NCI-H146 (cell line): Measurements from ENCODE around the gene MARCHF6.
A peak's percentile ranks its signal among the peaks of the same experiment; 100 is the strongest.
"Not testable (repeated sequence)": the region's sequence is repeated elsewhere in the genome, so short reads cannot be mapped to it uniquely, and the experiment has no call there.

Source experiments
- DNase-seq: peaks from one replicate; lab custom pipeline; 2025; lab: John Stamatoyannopoulos, UW

MARCHF6 gene

DNA sequence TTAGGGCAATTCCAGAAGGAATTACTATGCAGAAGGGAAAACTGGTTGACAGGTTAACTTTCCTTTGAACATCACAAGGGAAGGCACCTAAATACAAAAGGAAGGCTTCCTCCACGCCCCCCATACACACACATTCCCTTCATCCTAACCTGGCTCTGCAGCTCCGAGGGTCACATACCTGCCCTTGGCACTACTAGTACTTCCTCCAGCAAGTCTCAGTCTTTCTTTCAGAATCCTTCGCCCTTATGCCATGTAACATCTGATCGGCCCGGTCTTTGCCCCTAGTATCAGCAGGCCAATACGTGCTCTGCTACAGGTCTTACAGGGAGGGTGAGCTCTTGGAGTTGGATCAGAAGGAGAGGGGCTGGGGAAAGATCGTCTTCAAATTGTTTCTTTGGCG lies 1.6 kb upstream of the MARCHF6 start:
- DNase-seq, result peak; percentile 14

DNA sequence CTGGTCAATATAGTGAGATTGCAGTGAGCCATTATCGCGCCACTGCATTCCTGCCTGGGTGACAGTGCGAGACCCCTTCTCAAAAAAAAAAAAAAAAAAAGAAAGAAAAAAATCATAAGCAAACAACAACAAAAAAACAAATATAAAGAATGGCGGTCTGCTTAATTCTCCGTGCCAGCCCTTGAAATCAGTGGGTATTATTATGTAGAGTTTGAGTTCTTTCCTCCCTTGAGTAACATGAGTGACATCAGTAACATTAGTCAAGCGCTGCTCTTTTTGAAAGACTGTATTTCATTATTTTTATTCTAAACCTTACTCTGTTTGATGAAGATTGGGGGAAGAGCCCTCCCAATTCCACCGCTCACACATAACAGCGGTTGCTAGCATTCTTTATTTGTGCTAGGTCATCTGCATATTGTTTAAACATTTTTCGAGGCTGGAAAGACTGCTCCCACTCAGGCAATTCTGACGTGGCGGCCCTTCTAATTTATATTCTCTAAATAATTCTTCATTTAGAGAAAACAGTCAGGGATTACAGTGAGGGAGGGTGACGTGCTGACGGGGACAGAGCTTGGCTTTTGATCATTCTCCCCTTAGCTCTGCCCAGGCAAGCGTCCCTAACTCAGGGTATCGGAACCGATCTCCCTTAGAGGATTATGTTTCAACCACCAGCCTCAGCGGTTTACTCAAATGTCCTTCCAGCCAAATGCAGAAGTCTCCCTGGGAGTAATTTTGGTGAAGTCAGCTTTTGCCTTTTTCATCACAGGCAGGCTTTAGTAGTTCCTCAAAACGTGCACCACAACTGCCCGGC lies 860 bp upstream of the MARCHF6 start:
- DNase-seq, result peak; percentile 64

DNA sequence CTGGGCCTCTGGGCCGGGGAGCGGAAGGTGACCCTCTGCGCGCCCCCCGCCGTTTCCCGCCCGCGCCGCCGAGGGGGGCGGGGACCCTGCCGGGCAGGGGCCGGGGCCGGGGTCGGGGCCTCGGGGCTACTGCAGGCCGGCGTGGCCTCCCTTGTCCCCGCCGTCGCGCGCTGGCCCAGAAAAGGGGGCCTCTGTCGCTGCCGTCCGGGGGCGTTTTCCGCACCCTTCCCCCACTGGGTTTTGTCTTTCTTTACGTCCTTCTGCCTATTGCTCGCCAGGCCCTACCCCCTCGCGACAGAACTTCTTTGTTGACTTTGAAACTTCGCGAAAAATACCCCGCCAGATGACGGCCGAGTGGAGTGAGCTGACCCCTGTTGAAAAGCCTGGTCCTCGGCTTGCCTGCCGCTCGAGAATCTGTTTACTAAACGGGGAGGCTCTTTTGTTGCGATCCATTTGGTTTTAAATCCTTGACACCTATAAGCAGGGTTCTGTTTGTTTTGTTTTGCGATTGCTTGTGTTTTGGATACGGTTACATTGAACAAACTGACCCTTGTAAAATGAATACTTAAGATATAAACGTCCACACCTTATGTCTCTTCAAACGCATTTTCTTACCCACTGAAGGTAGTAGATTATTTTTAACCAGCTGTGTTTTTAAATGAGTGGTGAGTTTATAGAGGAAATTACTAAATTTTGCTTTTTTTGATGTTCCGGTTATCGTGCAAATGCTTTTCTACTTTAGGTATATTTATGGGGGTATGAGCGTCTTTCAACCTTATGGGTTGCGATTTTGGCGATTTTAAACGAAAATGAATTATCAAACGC lies 765 bp downstream of the MARCHF6 start:
- peak; percentile 56 for DNase-seq

DNA sequence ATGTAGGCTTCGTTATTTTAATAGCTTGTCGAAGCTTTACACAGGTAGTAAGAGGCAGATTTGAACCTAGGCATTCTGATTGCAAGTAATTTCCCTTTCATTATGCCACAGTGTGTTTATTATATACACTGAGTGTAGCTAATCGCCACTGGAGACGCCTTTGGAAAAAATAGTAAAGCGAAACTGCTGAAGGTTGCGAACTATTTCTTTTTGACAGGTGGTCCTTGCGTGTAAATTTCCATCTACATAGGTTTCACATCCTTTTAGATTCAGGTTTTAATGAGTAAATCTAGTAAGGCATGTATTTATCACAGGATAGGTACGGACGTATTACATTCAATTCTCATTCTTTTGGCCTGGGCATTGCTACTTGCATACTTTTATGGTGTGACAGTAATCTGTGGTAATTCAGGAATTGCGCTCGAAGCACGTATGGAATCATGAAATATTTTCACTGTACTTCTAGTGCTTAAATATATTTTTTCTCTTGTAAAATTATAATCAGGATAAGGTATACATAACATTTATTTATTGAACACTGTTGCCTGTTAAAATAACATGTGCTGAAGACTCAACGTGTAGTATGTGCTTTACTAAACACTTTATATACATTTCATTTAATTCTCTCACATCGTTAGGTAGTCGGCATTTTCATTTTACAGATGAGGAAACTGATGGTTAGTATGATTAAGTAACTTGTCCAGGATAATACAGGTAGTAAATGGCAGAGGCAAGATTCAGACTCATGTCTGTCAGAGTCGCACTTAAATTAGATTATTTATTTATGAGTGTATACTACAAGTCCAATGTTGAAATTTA lies 1.8 kb downstream of the MARCHF6 start:
- DNase-seq, result peak; percentile 37

DNA sequence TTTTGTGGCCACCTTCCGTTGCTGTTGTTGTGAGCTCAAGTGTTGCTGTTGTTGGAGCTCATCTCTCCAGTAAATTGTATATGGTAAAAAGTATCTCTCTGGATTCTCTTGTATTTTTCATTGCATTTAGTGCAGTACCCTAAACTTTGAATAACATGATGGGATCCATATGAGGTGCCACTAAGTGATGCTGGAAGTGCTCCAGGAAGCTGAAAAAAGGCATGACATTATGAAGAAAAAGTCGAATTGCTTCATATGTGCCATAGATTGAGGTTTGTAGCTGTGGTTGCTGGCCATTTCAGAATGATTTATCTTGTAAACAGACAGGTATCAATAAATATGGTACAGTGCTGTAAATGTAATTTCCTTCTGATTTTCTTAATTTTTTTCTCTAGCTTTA lies 5.5 kb downstream of the MARCHF6 start:
- DNase-seq, result no peak

DNA sequence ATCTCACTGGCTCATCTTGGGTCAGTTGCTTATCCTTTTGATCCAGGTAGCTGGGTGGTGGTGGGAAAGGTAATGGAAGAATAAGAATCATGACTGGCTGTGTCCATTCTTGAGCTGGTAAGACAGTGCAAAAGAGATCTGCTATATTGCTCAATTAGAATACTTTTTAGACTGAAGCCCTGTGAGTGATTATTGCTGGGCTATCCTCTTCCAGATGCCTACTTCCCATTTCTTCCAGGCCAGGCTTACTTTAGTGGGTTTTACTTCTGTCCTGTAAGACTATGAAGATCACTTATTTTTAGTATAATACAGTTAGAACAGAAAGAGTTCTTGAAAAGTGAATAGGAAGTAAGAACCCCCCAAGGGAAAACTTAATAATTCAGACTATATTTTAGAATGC lies 7.2 kb downstream of the MARCHF6 start:
- no peak for DNase-seq

DNA sequence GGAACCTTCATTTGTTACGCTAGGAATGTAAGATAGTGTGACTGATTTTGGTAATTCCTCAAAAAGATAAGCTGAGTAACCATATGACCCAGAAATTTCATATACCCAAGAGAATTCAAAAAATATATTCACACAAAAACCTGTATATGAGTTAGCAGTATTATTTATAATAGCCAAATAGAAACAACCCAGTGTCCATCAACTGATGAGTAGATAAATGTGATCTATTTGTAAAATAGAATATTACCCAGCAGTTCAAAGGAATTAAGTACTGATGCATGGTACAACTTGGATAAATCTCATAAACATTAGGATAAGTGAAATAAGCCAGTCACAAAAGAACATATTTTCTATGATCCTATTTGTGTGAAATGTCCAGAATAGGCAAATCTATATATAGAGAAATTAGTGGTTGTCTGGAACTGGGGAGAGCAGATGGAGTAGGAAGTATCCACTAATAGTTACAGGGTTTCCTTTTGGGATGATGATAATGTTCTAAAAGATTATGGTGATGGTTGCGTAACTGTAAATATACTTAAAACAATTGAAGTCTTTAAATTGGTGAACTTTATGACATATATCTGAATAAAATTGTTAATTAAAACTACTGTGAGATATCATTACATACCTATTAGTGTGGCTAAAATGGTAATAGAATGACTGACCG lies 10.2 kb downstream of the MARCHF6 start:
- DNase-seq, result no peak

DNA sequence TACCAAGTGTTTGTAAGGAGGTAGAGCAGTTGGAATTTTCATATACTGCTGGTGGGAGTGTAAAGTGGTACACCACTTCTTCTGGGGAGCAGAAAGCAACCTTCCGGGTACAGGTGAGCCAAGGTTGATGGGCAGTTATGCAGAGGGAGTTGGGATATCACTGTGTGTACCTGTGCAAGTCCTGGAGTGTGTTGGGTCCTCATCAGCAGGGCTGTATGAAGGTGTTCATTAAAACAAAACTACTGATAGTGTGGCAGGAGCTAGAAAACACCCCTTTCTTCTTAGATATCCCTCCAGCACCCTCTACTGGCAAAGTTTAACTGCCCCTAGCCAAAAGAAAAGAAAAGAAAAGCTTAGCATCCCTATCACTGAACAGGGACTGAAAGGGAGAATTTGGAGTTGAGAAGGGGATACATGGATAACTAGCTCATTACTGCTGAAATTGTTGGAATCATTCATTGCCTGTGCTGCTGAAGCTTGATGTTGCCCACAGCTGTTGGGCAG lies 10.7 kb downstream of the MARCHF6 start:
- peak; percentile 19 for DNase-seq

DNA sequence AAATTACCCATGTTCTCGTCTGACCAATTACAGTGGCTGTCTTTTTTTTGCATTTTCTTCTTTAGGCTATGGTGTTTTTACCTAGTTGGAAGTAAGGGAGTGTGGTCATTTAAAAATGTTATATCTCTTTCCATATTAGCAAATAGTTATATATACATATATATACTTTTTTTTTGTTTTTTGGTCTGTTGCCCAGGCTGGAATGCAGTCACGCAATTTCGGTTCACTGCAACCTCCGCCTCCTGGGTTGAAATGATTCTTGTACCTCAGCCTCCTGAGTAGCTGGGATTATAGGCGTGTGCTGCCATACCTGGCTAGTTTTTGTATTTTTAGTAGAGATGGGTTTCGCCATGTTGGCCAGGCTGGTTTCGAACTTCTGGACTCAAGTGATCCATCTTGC lies 12.3 kb downstream of the MARCHF6 start:
- DNase-seq, result no peak

DNA sequence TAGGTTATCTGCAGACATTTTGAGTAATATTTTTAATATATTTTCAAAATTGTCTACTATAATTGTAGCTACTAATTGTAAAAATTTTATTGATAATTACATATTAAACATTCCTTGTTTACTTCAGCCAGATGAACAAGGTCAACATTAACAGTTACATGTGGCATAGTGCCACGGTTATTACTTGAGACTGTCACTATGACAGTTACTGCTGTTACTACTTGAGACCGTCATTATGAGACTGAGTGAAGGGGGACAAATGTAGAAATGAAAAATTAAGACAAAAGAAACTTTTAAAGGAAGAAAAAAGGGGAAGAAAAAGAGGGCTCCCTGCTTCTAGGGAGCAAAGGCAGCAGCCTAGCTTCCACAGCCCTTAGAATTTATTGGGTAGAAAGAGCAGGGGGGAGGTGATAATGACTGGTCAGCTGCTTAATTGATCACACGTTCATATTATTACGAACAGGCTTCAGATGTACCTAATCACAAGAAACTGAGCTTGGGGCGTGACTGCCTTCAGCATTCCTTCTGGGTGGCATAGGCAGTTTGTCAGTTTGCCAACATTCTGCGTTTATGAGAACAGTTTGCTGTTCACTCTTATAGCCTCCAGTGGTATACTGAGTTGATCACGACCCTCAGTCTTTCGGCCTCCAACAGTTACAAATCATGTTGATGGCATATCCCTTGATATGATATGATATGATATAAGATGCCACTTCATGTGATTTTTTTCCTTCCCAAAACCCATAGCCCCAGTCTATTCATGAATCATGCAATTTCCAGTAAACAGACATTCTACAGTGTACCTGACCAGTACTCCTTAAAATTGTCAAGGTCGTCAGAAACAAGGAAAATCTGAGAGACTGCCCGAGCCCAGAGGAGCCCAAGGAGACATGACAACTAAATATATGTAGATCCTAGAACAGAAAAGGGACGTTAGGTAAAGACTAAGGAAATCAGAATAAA lies 13.1 kb downstream of the MARCHF6 start:
- no peak for DNase-seq

DNA sequence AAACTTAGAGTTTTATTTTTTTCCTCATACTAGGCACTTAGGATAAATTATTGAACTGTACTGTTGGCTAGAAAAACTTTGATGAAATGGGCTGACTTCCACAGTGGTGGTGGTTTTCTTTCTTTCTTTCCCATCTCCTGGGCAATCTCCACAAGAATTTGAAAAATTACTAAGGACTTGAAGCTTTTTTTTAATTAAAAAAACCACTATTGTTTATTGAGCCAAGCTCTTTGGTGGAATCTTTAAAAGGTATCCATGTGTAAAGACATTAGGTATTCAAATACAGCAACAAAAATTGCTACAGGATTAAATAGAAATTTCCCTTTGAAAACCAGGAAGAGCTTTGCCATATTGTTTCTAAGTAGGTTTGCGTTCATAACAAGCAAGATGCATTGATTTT lies 14.1 kb downstream of the MARCHF6 start:
- no peak for DNase-seq

DNA sequence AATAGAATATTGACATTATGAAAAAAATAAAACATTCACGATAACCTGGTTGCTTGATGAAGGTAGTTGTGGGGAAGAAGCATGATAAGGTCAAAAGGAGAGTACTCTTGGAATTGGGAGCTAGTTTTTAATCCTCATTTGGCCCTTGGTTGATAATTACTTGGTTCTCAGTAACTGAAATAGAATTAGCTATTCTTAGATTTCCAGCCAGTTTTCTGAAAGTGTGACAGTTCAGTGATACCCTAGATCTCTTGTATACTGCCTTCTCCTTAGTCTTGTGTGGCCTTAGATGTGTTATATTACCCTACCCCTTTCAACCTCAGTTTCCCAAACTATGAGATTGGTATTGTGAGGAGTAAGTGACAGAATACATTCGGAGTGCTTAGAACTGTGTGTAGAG lies 17.4 kb downstream of the MARCHF6 start:
- DNase-seq, result no peak

DNA sequence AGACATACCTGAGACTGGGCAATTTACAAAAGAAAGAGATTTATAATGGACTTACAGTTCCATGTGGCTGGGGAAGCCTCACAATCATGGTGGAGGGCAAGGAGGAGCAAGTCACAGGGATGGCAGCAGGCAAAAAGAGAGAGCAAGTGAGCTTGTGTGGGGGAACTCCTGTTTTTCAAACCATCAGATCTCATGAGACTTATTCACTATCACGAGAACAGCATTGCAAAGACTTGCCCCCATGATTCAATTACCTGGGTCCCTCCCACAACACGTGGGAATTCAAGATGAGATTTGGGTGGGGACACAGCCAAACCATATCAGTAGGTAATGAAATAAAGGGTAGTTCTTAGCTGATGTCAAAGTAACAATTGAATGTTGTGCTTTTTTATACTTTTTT lies 17.9 kb downstream of the MARCHF6 start:
- not testable (repeated sequence) for DNase-seq

DNA sequence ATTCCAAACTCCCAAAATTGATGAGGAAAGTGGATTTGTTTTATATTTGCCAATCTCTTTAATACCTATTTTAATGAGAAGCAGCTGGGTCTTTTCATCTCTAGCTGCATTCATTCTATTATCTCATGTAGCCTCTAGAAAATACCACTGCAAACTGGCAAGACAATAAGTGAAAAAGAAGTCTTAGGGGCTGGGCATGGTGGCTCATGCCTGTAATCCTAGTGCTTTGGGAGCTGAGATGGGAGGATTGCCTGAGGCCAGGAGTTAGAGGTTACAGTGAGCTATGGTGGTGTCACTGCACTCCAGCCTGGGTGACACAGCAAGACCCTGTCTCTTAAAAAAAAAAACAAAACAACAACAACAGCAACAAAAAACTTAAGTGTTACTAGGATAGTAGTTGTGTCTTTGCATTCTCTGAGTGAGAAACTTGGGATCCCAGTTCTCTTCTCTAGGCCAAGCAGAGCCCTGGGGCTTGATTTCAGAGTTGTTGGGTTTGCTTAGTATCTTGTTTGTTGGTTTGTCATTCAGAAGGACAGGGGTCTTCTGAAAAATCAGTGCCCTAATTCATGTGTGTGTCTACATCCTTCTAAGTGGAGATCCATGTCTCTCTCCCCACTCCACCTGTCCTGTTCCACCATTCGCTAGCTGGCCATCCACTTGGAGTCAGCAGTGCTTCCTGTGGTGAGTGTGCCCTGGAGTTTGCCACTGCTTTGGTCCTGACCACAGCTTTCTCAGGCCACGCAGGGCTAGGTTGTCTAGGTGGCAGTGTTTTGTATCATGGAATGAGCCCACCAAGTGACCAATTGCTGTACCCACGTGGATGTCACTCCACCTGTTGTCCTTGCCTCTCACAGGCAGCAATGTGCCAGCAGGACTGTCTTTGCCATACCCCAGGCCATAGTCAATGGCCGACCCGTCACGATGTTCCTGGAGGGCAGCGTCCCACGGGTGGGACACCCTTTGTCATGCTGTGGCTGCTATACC lies 19.5 kb downstream of the MARCHF6 start:
- DNase-seq, result no peak

DNA sequence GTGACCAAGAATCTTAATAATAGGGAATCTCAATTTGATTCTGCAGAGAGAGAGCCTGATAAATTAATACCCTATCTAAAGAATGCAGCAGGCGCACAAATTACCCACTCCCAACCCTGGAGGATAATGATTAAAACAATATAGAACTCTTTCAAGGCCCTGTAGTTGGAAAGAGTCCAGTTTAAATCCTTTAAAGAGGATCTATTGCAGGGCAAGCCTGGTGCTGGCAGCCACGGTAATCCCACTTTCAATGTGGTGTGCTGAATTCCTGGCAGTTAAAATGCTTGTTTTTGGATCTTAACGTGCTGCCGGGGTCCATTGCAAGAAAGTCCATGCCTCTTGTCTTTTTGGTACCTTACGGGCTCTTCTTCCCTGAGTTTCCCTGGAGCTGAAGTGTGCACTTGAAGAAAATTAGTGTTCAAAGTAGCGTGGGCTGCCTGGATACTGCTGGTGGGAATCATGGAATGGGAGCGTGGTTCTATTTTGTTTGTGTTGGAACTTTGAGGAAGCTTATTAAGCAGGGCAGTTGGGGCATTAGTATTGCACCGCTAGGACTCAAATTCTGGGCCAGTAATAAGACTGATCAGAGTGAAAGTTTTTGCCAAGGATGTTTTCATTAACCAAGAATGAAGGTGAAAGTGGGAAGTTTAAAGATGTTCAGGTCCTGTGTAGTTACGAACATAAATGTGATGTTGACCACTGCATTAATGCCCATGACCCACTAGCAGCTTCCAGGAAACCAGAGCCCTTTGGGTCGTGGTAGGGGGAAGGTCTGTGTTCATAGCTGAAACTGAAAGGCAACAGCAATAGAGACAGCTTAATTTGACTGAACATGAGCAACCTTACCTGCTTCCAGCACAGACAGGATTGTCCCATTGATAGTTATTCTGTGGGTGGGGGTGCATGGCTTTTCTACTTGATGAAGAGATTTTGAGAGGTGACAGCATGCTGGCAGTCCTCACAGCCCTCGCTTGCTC lies 20.8 kb downstream of the MARCHF6 start:
- DNase-seq, result no peak

DNA sequence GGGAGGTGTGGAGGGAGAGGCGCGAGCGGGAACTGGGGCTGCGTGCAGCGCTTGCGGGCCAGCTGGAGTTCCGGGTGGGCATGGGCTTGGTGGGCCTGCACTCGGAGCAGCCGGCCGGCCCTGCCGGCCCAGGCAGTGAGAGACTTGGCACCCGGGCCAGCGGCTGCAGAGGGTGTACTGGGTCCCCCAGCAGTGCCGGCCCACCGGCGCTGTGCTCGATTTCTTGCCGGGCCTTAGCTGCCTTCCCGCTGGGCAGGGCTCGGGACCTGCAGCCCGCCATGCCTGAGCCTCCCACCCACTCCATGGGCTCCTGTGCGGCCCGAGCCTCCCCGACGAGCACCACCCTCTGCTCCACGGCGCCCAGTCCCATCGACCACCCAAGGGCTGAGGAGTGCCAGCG lies 21.7 kb downstream of the MARCHF6 start:
- not testable (repeated sequence) for DNase-seq

DNA sequence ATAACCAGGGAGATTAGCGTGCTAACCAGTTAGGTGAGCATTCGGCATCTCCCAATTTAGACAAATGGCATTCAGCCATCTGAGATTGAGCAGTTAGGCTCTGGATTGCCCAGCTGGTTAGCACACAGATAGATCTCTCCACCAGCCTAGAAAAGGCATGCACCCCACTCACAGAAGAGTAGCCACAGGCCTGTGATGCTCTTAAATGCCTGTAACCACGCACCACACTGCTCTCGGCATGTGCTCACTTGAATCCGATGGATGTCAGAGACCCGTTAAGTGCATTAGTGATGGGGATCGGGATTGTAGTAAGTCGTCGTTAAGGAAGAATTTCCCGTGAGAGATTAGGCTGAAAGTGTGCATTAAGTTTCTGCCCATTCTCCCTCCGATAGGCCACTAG lies 23.0 kb downstream of the MARCHF6 start:
- no peak for DNase-seq

DNA sequence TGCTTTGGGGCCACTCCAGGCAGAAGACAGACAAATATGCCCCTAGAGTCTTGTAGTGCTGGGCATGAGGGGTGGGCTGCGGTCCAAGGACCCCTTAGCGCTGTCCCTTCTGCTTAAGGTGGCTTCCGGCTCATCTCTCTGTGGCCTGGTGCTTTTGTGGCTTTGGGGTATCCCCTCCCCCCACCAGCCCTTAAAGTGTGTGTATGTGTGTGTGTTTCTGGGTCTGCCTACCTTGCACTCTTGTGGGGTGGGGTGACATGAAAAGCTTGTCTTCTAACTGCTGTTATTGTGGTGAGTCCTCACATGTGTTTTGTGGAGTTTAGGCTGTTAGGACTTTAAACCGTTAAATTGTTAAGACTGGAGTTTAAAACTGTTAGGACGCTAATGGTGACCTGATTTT lies 23.6 kb downstream of the MARCHF6 start:
- no peak for DNase-seq
